Measurements from ENCODE around the gene USH1G.

The USH1G gene

GRCh38 chr17:74964988-74965622 lies 42.0 kb upstream of the USH1G start:
- H3K27ac ChIP-seq (ENCODE audit: low read depth, low read length): no peak overlapping the region
- TF ChIP-seq CTCF (IDR thresholded peaks at IDR 0.05; ENCODE audit: insufficient read depth, low read length, poor library complexity, severe bottlenecking): no peak
- no peak overlapping the region for H3K4me3 ChIP-seq (ENCODE audit: insufficient read depth, low read length, poor library complexity, severe bottlenecking)
- no peak overlapping the region for H2AFZ ChIP-seq (ENCODE audit: low read depth, low read length, severe bottlenecking)
- no peaks in the 10 kb centered on the region for H3K9me2 ChIP-seq (replicated peaks; ENCODE audit: insufficient read depth, low read length)
- H3K27me3 ChIP-seq (ENCODE audit: low read length): no peaks in the 10 kb centered on the region
- H3K79me2 ChIP-seq (ENCODE audit: insufficient read depth, low read length): no peaks in the 10 kb centered on the region
- no peaks in the 10 kb centered on the region for H3K36me3 ChIP-seq (ENCODE audit: low read length)
- H4K20me1 ChIP-seq (ENCODE audit: low read depth, low read length): no peaks in the 10 kb centered on the region
- no peaks in the 10 kb centered on the region for H3K9me3 ChIP-seq (ENCODE audit: insufficient read depth, low read length)
- no peak overlapping the region for H3K4me2 ChIP-seq (ENCODE audit: low read depth, low read length, poor library complexity, severe bottlenecking)
- H3F3A ChIP-seq (ENCODE audit: insufficient read depth): no peaks in the 10 kb centered on the region
- H3K9ac ChIP-seq (ENCODE audit: low read length): no peak overlapping the region

- Histone ChIP-seq H3K4me3 (ENCODE audit: insufficient read depth, low read length, poor library complexity, severe bottlenecking) (no peak overlapping the region), H3K9me3 (ENCODE audit: insufficient read depth, low read length) (no peaks in the 10 kb centered on the region), H4K20me1 (ENCODE audit: low read depth, low read length) (no peaks in the 10 kb centered on the region), H3K27ac (ENCODE audit: low read depth, low read length) (no peak overlapping the region), H3K79me2 (ENCODE audit: insufficient read depth, low read length) (no peaks in the 10 kb centered on the region), H3F3A (ENCODE audit: insufficient read depth) (no peaks in the 10 kb centered on the region), H3K9me2 (replicated peaks; ENCODE audit: insufficient read depth, low read length) (no peaks in the 10 kb centered on the region), H3K27me3 (ENCODE audit: low read length) (no peaks in the 10 kb centered on the region), H3K4me2 (ENCODE audit: low read depth, low read length, poor library complexity, severe bottlenecking) (no peak overlapping the region), H3K36me3 (ENCODE audit: low read length) (no peaks in the 10 kb centered on the region), H2AFZ (ENCODE audit: low read depth, low read length, severe bottlenecking) (no peak overlapping the region), H3K9ac (ENCODE audit: low read length) (no peak overlapping the region)
- TF ChIP-seq EZH2phosphoT487 (conservative IDR thresholded peaks at IDR 0.05; ENCODE audit: low read length) (no peak), CTCF (IDR thresholded peaks at IDR 0.05; ENCODE audit: insufficient read depth, low read length, poor library complexity, severe bottlenecking) (no peak)
Observed at GRCh38 chr17:74964246-74964761, 41.2 kb upstream of the USH1G start.

DNA sequence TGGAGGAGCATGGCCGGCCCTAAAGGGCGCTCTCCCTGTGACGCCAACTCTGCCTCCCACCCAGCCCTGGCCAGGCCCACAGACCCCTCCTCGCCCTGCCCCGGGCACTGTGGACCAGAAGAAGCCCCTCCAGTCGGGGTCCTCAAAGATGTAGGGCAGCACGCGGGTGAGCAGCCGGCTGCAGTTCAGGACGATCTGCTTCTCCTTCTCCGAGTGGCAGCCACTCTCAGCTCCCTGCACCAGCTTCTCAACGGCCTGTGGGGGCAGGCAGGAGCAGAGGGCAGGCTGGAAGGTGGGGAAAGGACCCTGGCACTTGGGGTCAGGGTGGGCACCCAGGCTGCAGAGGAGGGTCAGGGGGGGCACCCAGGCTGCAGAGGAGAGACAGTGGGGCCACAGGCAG lies 40.6 kb upstream of the USH1G start:
- Histone ChIP-seq H3F3A (ENCODE audit: insufficient read depth) (no peaks in the 10 kb centered on the region), H3K27ac (ENCODE audit: low read depth, low read length) (no peak overlapping the region), H2AFZ (ENCODE audit: low read depth, low read length, severe bottlenecking) (no peak overlapping the region), H3K4me3 (ENCODE audit: insufficient read depth, low read length, poor library complexity, severe bottlenecking) (no peak overlapping the region), H4K20me1 (ENCODE audit: low read depth, low read length) (no peaks in the 10 kb centered on the region), H3K4me2 (ENCODE audit: low read depth, low read length, poor library complexity, severe bottlenecking) (no peak overlapping the region), H3K79me2 (ENCODE audit: insufficient read depth, low read length) (no peaks in the 10 kb centered on the region), H3K9me3 (ENCODE audit: insufficient read depth, low read length) (no peaks in the 10 kb centered on the region), H3K36me3 (ENCODE audit: low read length) (no peaks in the 10 kb centered on the region), H3K9ac (ENCODE audit: low read length) (no peak overlapping the region), H3K27me3 (ENCODE audit: low read length) (no peaks in the 10 kb centered on the region), H3K9me2 (replicated peaks; ENCODE audit: insufficient read depth, low read length) (no peaks in the 10 kb centered on the region)
- TF ChIP-seq EZH2phosphoT487 (conservative IDR thresholded peaks at IDR 0.05; ENCODE audit: low read length) (no peak), CTCF (IDR thresholded peaks at IDR 0.05; ENCODE audit: insufficient read depth, low read length, poor library complexity, severe bottlenecking) (no peak)
